GM21423 (cell line): ENCODE results near the gene GIPR.
"Not testable (repeated sequence)": the region's sequence is repeated elsewhere in the genome, so short reads cannot be mapped to it uniquely, and the experiment has no call there.

ENCODE experiments used
- ATAC-seq: cut with Tn5 transposase; IDR thresholded peaks from one replicate; pipeline ENCODE4 v1.9.1; 2021; ENCODE audit warnings: mild to moderate bottlenecking, moderate library complexity; ENCODE audit not compliant: unreplicated experiment

The GIPR gene

DNA sequence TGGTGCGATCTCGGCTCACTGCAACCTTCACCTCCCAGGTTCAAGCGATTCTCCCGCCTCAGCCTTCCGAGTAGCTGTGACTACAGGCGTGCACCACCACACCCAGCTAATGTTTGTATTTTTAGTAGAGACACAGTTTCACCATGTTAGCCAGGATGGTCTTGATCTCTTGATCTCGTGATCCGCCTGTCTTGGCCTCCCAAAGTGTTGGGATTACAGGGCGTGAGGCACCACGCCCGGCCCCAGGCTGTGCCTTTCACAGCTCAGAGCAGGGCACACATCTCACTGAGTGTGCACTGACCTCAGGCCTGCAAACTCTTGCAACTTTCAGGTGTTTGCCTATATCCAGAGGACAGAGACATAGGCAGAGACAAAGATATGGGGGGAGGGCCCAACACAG, 17.0 kb downstream of the GIPR start:
- not testable (repeated sequence) for ATAC-seq

DNA sequence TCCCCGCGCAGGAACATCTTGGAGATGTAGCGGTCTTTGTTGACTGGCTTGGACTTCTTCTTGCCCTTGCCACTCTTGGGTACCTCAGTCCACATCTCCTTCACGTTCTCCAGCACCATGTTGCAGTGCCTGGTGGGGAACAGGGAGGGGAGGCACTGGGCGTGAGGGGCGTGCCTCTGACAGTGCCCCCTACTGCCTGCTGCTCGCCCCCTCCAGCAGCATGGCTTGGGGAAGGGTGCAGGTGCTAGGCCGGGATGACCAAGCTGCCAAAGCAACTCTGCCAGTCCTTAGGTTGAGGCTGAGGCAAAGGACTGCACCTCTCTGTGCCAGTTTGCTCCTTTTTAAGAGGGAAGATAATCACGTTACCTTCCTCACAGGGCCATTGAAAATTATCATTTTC, 19.6 kb downstream of the GIPR start:
- ATAC-seq = no peak

DNA sequence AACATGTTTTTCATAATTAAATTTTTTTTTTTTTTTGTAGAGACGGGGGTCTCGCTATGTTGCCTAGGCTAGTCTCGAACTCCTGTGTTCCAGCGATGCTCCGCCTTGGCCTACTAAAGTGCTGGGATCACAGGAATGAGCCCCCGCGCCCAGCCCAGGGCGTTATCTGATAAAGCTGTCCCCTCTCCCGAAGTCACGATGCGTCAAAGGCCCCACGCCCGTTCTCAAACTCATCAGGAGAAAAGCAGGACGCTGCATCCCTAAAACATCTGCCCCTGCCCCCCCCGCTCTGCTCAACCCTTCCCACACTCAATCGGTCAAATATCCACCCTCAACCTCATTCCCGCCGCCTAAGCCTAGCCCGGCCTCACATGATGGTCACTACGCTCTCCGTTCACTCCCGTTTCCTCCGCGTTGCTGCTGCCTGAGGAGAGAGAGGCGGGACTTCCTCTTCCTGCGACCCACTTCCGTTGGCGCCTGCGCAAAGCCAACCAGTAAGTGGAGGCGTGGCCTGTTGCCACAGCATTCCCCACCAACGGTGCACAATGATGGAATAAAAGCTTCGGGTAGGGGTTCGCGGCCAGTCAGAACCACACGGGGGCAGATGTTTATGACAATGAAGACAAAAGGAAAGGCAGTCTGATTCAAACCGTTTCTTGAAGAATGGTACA, 23.6 kb downstream of the GIPR start, which contains the start of gene SNRPD2:
TSS of gene SNRPD2 (minus strand) at position 438 of the 671 bp plus-strand sequence. CDS start at position 373, 65 bp downstream.
- ATAC-seq = peak; percentile 48

DNA sequence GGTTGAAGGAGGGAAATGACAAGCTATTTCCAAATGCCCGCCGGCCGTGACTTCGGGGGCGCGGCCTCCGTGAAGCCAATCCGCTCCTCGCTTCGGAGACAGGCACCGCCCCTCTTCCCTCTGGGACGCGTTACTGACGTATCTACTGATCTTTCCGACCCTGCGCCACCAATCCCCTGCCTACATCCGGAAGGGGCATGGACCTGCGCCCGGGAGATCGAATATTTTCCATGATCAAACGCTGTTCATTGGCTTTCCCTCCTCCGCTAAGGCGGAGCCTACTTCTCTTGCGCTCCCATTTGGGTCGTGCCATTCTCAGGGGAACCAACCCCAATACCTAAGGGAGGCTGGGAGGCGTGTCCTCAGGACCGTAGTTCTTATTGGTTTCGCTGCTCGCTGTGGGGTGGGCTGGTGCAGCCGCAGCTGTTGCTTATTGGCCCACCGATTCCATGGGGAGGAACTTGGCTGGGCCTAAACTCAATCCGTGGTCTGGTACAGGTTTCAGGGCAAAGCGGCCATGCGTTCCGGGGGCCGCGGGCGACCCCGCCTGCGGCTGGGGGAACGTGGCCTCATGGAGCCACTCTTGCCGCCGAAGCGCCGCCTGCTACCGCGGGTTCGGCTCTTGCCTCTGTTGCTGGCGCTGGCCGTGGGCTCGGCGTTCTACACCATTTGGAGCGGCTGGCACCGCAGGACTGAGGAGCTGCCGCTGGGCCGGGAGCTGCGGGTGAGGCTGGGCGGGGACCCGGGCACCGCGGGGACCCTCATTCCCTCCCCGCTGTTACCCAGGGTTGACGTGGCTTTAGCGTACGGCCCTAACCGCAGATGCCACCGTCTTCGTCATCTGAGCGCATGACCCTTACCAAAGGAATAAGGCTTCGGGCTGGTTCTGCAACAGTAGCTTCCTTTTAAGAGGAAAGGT, 24.4 kb downstream of the GIPR start, which contains the start of gene QPCTL:
TSS of gene QPCTL (plus strand) at position 480 of the 919 bp plus-strand sequence. CDS start at position 518, 38 bp downstream.
- peak; percentile 78 for ATAC-seq

DNA sequence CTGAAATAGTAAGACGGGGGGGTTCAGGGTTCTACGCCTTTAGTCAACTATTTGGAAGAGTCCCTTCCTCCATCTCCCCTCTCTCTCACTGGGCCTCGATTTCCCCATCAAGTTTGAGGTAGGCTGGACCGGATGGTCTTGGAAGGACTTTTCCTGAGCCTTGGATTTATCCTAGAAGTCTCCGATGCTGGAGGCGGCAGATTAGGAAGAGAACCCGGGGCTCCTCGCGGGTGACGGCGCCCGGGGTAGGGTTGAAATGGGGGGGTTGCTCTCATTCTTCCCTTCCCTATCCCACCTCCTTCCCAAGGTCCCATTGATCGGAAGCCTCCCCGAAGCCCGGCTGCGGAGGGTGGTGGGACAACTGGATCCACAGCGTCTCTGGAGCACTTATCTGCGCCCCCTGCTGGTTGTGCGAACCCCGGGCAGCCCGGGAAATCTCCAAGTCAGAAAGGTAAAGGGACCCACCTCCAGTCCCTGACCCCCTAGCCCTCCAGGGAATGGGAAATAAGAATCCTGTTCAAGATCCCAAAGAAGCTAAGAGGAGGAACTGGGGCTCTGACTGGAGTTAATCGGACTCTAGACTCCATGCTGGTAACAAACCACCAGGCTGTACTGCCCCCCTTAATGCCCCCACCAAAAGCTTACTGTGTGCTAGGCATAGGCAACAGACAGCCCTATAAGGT, 25.2 kb downstream of the GIPR start:
- no peak for ATAC-seq

DNA sequence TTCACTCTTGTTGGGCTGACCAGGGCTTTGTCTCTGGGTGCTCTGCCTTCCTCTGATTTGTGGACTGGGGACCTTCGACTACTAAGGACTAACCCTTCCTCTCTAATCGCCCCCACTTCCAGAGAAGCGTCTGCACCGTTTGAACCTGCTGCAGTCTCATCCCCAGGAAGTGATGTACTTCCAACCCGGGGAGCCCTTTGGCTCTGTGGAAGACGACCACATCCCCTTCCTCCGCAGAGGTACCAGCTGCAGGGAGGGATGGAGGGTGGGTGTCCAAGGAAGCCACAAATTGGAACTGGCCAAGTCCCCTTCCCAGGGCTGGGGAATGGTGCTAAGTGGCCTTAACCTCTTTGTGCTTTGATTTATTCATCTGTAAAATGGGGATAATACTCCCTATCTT, 33.7 kb downstream of the GIPR start:
- no peak for ATAC-seq

DNA sequence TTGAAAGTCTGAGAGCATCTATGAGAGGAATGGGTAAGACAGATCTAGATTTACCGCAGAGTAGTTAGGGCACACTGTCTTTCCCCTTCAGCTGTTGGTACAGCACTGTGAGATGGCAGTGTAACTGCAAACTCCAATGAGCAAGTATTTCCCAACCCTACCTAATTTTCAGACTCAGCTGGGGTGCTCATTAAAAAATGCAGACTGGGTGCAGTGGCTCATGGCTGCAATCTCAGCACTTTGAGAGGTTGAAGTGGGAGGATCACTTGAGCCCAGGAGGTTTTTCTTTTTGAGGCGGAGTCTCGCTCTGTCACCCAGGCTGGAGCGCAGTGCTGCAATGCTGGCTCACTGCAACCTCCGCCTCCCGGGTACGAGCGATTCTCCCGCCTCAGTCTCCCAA, 37.1 kb downstream of the GIPR start:
- ATAC-seq = no peak

DNA sequence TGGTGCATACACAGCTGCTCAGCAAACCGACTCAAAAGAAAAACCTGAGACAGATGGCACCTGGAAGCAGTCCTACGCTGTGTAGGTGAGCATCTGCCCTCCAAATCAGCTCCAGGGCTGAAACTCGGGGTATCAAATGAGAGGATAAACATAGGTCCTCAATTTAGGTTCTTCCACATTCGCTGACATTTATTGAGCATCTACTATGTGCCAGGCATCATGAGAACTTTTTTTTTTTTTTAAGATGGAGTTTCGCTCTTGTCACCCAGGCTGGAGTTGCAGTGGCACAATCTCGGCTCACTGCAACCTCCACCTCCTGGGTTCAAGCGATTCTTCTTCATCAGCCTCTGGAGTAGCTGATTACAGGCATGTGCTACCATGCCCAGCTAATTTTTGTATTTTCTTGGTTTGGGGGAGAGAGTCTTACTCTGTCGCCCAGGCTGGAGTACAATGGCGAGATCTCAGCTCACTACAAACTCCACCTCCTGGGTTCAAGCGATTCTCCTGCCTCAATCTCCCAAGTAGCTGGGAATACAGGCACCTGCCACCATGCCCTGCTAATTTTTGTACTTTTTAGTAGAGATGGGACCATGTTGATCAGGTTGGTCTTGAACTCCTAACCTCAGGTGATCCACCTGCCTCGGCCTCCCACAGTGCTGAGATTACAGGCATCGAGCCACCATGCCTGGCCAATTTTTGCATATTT, 37.8 kb downstream of the GIPR start:
- peak; percentile 2 for ATAC-seq

DNA sequence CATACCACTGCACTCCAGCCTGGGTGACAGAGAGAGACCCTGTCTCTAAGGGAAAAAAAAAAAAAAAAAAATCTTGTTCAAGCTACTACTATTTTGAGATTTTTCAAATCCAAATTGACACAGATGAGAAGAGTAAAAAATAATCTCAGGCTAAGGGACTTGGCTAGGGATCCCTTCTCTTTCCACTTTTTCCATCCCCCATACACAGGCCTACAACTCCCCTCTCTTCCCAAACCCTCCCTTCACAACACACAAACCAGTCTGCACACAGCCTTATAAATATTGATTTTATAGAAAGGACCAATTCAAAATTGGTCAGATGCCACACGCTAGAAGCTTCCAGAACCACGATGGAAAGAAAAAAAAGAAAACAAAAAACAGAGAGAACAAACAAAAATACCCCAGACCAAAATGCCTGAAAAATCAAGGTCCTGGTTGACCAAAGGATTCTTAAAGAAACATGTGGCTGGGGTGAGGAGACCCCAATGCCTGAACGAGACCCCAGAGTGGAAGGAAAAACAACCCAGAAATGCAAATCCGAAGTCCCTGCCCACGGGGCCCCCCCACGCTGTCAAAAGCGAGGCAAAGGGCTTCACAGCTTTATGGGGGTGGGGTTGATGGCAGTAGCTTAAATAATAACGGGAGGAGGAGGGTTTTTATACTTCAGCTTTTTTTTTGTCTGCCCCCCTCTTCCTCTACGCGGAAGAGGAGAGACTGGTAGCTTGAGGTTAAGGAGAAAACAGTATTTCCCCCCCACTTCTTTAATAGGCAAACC, 42.5 kb downstream of the GIPR start:
- ATAC-seq = no peak

DNA sequence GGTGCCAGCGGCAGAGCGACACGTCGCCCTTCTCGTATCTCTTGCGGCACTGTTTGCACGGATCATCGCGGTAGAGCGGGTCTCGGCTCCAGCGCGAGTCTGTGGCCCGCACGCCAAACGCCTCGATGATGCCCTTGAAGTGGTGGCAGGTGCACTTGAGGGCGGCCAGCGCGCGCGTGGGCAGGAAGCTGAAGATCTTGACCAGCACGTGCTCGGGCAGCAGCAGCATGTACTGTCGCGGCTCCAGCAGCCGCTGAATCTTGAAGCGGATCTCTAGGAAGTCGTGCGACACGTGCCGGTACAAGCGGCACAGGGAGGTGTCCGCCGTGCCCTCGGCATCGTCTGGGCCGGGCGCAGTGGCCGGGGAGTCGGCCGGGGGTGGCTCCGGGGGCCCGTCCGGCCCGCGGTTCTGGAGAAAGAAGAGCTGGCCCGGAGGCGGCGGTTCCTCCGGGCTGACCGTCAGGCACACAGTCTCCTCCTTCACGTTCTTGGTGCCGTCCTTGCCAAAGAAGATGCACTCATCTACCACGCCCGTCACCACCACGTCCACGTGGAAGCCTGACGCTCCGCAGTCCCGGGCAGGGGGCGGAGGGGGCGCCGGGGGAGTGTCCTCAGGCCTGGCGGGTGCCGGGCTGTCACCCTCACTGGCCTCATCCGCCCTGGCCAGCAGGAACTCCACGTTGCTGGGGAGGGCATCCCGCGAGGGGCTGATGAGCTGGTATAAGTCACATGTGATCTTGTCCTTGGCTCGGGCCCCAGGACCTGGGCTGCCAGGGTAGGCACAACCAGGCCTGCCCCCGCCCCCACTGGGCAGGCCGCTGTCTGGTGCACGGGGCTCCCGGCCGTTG, 44.1 kb downstream of the GIPR start:
- ATAC-seq = no peak

DNA sequence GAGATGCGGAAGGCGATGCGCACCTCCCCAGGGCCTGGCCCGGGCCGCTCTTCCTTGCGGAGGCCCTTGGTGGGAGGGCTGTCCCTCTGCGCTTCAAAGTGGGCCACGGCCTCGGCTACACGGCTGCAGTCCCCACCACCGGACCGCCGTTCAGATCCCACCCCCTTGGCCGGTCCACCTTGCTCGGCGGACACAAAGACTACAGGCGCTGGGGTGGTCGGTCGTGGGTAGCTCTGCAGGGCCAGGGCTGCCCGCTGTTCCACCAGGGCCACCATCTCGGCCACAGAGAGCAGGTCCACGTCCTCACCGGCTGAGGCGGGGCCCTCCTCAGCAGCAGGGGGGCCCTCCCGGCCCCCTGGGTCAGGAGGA, 44.7 kb downstream of the GIPR start:
- no peak for ATAC-seq

DNA sequence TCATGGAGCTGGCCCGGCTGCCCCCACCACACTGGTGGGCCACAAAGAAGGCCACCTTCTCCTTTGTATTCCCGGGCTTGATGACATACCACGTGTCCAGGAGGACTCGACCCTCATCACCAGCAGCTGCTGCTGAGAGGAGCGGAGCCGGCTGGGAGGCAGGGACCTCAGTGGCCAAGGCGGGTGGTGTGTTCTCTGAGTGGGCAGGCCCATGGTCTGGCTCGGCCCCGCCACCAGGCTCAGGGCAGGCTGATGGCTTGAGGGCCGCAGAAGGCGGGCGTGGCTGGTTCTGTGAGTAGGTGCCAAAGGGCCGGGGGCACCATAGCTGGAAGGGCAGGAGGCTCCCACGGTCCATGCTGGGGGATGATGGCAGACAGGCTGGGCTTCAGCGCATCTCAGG, 45.1 kb downstream of the GIPR start:
- ATAC-seq = no peak

DNA sequence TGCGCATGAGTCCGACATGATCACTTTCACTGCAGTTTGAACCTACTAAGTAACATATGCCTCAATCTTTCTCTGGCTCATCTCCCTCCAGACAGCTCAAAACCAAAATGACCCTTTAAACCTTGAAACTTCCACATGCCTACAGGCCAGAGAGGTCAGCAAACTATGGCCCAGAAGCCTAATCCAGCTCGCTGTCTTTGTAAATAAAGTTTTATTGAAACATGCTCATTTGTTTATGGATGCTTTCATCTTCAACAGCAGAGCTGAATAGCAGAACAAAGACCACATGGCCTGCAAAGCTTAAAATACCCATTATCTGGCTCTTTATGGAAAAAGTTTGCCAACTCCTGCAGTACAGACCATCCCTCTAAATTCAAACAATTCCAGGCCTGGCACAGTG, 47.1 kb downstream of the GIPR start:
- ATAC-seq = no peak

DNA sequence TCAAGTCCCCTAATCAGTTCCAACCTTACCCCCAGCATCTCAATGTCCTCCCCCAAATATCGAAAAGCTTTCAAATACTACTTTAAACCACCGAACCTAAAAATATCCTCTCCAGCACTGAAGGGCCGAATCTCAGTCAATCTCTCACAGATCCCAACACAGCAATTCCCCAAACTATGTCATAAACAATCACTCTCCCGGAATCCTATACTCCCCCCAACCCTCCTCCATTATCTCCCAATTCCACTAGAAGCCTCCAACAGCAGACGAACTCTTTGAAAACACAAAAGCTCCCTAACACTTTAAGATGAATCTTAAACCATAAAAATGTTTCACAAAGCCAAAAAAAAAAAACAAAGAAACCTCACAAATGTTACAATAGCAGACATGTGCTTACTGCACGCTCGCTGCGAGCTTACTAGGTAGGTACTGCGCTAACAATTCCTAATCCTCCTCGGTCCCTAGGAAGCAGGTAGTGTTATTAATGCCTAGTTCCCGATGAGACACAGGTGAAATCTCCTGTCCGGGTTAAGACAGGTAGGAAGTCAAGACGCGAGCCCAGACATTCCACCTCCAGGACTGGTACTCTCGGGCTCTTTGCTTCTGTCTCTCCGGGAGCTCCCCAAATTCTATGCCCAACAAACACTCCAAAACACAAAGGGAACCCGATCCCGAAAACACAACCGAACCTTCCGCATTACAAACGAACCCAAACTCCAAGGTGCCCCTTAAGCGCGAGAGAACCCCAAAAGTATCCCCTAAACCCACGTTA, 48.5 kb downstream of the GIPR start:
- ATAC-seq = no peak

DNA sequence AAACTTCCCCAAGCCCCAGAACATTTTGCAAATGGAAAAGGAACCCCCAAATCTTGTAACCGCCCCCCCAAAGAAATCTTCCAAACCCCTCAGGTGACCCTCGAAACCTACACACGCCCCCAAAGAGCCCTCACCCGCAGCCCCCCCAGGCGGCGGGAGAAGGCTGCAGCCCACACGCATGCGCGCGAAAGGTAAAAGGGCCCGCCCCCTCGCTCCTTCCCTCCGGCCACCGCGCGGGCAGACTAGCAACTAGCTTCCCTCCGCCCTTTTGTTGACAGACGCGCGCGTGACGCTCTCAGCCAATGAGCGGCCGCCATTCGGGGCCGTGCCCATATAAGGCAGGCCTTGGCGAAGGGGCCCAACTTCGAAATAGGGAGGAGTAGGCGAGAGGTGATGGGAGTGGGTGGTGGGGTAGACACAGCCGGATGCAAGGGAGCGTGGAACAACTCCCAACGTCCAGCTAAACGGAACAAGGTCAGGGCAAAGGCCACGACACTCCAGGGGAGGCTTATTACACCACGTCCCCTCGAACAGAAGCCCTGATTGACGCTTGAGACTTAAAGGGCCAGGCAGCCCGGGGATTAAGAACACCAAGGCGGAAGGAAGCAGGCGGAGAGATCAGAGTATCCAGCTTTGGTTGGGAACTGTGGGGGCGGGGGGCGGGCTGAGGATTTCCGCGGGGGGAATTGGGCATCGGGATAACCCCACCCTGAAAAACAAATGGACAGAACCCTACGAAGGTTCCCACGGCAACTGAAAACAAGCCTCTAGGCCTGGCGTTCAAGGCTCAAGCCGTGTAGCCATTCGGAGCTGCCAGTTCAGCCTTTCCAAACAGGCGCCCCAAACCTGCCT, 49.3 kb downstream of the GIPR start:
- peak; percentile 90 for ATAC-seq

DNA sequence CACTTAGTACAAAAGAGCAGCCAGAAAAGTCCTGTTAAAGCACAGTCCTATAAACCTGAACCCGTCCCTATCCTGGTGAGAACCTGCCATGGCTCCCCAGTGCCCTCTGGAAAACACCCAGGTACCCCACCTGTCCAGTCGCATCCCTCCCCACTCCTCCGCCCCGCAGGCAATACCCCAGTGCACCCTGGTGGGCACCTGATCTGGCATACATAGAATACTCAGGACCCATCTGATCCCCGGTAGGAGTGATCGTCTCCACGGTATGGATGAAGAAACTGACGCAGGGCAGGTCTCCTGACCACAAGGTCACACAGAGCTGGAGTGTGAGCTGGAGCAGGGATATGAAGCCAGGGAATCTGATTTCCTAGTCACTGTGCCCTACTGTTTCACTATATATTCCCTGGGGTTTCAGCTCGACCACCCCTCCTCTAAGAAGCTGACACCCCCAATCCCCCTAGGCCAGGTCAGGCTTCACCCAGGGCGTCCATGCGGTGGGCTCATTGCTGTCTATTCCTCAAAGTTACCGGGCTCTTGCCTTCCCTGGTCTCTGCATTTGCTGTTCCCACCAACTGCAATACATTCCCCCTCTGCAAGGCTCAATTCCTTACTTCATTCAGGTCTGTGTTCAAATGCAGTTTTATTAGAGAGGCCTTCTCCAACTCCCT, 50.1 kb downstream of the GIPR start:
- ATAC-seq = no peak

DNA sequence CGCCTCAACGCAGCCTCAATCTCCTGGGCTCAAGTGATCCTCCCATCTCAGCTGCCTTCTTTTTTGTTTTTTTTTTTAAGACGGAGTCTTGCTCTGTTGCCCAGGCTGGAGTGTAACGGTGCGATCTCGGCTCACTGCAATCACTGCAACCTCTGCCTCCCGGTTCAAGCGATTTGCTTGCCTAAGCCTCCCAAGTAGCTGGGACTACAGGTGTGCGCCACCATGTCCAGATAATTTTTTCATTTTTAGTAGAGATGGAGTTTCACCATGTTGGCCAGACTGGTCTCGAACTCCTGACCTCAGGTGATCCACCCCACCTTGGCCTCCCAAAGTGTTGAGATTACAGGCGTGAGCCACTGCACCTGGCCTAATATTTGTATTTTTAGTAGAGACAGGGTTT, 52.0 kb downstream of the GIPR start:
- ATAC-seq = not testable (repeated sequence)
